Mucosa of descending colon (tissue), 3 donors: ENCODE measurements around the gene MCTP1. TPM values are rescaled to one million over a fixed set of nuclear protein-coding genes. Genes with fewer than 3 reads are reported as not detected.
A peak's percentile ranks its signal among the peaks of the same experiment; 100 is the strongest.

Experiments used
- ATAC-seq: fragments of 200-7000 bp; cut with Tn5 transposase; one replicate; pipeline ENCODE4 v1.9.1; 2020; ENCODE audit warnings: mild to moderate bottlenecking, moderate library complexity
- DNase-seq, 3 donors: peaks; one replicate each; pipeline ENCODE4 v3.0.0-alpha.2; 2020
- H3K36me3 ChIP-seq: fragments of 200-600 bp; one replicate; pipeline ENCODE4 v1.8.0; 2021; ENCODE audit warnings: low read depth, mild to moderate bottlenecking
- H3K4me1 ChIP-seq: fragments of 200-600 bp; one replicate; pipeline ENCODE4 v1.8.0; 2021; ENCODE audit warnings: low read depth, mild to moderate bottlenecking
- H3K4me3 ChIP-seq: fragments of 200-600 bp; one replicate; pipeline ENCODE4 v1.8.0; 2021; ENCODE audit warnings: mild to moderate bottlenecking
- H3K9me3 ChIP-seq: fragments of 200-600 bp; one replicate; pipeline ENCODE4 v1.8.0; 2021; ENCODE audit warnings: mild to moderate bottlenecking
- CTCF ChIP-seq: fragments of 200-600 bp; IDR thresholded peaks from one replicate; pipeline ENCODE4 v1.8.0; 2022; ENCODE audit warnings: antibody characterized with exemption, mild to moderate bottlenecking
- intact Hi-C, 2 donors: fragments of 100-400 bp; cut with DNase I in 1 of 2; cut with micrococcal nuclease in 1 of 2; formaldehyde crosslinking; loops; one replicate each; pipeline versions ENCODE4 v1.11.0 to v1.11.1; 2022; cut with DNase I, micrococcal nuclease
- total RNA-seq, 3 donors: library from RNA; stranded (reverse); fragmentation: NEBNext Ultra II Directional in 2 of 3; extraction: Animal tissue kit (Norgen Biotek cat#: 25700) in 2 of 3; gene quantifications; one replicate each; pipeline versions ENCODE4 v1.2.1 to v1.2.4, GENCODE V29; 2021 to 2023
- donor health status: DM: no; HTN: no; CAD: no; lungs with moderate emphysema.
- donor health status: DM: no; HTN: no; CAD: no.
- donor health status: DM: no; HTN: yes; CAD: no.

Gene MCTP1
- total RNA-seq, 3 donors from 2014 or later = 6.8 to 12.3 (median 7.7) TPM

GRCh38 chr5:95283761-95284571 is 928 bp downstream of the MCTP1 start:
- H3K36me3 ChIP-seq = no peaks in the 10 kb centered on the region
- H3K9me3 ChIP-seq = no peaks in the 10 kb centered on the region
- DNase-seq (peak in 2 of 3 donors; percentile 21 to 44), ATAC-seq (peak; percentile 73)
- H3K4me1 ChIP-seq = peaks cover 8% of the 10 kb centered on the region
- intact Hi-C loops = no loop called here
- H3K4me3 ChIP-seq = no peak overlapping the region
- TF ChIP-seq CTCF = no peak

GRCh38 chr5:95283022-95283615 is 1.8 kb downstream of the MCTP1 start:
- peaks cover 8% of the 10 kb centered on the region for H3K4me1 ChIP-seq
- no peak for DNase-seq
- H3K4me3 ChIP-seq = no peak overlapping the region
- ATAC-seq = no peak
- intact Hi-C loops = no loop called here
- no peaks in the 10 kb centered on the region for H3K36me3 ChIP-seq
- TF ChIP-seq CTCF = no peak
- no peaks in the 10 kb centered on the region for H3K9me3 ChIP-seq

GRCh38 chr5:95281226-95281625 is 3.7 kb downstream of the MCTP1 start:
- ATAC-seq = no peak
- DNase-seq = no peak
- H3K4me1 ChIP-seq = peaks cover 8% of the 10 kb centered on the region
- intact Hi-C loops = no loop called here
- H3K36me3 ChIP-seq = no peaks in the 10 kb centered on the region
- no peaks in the 10 kb centered on the region for H3K9me3 ChIP-seq
- no peak overlapping the region for H3K4me3 ChIP-seq
- no peak for TF ChIP-seq CTCF

- Histone ChIP-seq H3K4me1 (peaks cover 8% of the 10 kb centered on the region), H3K4me3 (no peak overlapping the region), H3K36me3 (no peaks in the 10 kb centered on the region), H3K9me3 (no peaks in the 10 kb centered on the region)
- DNase-seq (no peak), ATAC-seq (no peak)
- intact Hi-C loops = no loop called here
- no peak for TF ChIP-seq CTCF
Observed at GRCh38 chr5:95280401-95281095, 4.3 kb downstream of the MCTP1 start.

GRCh38 chr5:95274011-95274410 is 10.9 kb downstream of the MCTP1 start:
- no peak overlapping the region for H3K4me3 ChIP-seq
- no peaks in the 10 kb centered on the region for H3K4me1 ChIP-seq
- ATAC-seq (no peak), DNase-seq (no peak)
- no peaks in the 10 kb centered on the region for H3K9me3 ChIP-seq
- no peaks in the 10 kb centered on the region for H3K36me3 ChIP-seq
- TF ChIP-seq CTCF = no peak
- intact Hi-C loops = no loop called here
